OCI-LY1 (cell line): ENCODE data around the gene PLEKHG2.

Experiments used
- EZH2 ChIP-seq: fragments of 200-600 bp; sonication (generic), shearing (Covaris generic); IDR thresholded peaks from 2 replicates; pipeline ENCODE4 v1.8.0; 2017; ENCODE audit warnings: borderline replicate concordance, mixed run types, mild to moderate bottlenecking, antibody characterized with exemption, low read length, moderate library complexity, mixed read lengths
- TF ChIP-seq, protein P1 (sequence below): fragments of 200-600 bp; sonication (generic), shearing (Covaris generic); IDR thresholded peaks from 2 replicates; pipeline ENCODE4 v1.5.1; 2017; ENCODE audit warnings: mild to moderate bottlenecking, antibody characterized with exemption, low read length, moderate library complexity, mixed read lengths

DNA sequence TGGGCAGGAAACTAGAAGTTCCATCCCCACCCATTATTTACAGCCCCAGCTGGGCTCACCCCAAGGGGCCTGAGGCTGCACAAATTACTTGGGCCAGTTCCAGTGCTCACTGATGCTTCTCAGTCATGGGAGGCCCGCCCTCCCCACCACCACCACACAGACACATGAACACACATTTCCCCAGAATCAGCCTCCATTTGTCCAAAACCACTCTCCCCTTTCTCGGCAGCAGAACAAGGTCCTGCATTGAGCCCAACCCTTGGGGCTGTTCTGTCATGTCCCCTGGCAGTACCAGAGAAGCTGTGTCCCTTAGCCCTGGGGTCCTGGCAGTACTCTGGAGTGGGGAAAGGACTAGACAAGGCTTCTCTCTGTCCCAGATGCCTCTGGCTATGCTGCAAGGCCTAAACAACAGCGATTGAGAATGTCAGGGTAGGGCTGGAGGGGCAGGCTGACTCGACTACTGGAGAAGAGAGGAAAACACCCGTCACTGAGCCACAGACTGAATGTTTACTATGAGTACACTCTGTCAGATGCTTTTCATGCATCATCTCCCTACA is 48.5 kb upstream of the PLEKHG2 start:
- TF ChIP-seq, protein P1, sequence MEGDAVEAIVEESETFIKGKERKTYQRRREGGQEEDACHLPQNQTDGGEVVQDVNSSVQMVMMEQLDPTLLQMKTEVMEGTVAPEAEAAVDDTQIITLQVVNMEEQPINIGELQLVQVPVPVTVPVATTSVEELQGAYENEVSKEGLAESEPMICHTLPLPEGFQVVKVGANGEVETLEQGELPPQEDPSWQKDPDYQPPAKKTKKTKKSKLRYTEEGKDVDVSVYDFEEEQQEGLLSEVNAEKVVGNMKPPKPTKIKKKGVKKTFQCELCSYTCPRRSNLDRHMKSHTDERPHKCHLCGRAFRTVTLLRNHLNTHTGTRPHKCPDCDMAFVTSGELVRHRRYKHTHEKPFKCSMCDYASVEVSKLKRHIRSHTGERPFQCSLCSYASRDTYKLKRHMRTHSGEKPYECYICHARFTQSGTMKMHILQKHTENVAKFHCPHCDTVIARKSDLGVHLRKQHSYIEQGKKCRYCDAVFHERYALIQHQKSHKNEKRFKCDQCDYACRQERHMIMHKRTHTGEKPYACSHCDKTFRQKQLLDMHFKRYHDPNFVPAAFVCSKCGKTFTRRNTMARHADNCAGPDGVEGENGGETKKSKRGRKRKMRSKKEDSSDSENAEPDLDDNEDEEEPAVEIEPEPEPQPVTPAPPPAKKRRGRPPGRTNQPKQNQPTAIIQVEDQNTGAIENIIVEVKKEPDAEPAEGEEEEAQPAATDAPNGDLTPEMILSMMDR = no peak
- no peak for TF ChIP-seq EZH2
